ACHN (cell line): Measurements from ENCODE around the gene SLC9A8.

Experiments used
- DNase-seq: peaks from one replicate; pipeline ENCODE4 v3.0.0-alpha.2; 2015
- in situ Hi-C: cut with HindIII; loops from 2 replicates; pipeline ENCODE4 v1.10.0; 2017; ENCODE audit warnings: low sequenced_read_pairs, low pct_ligation_motif_present, low pct_unique_long_range_greater_than_20kb

Gene SLC9A8

DNA sequence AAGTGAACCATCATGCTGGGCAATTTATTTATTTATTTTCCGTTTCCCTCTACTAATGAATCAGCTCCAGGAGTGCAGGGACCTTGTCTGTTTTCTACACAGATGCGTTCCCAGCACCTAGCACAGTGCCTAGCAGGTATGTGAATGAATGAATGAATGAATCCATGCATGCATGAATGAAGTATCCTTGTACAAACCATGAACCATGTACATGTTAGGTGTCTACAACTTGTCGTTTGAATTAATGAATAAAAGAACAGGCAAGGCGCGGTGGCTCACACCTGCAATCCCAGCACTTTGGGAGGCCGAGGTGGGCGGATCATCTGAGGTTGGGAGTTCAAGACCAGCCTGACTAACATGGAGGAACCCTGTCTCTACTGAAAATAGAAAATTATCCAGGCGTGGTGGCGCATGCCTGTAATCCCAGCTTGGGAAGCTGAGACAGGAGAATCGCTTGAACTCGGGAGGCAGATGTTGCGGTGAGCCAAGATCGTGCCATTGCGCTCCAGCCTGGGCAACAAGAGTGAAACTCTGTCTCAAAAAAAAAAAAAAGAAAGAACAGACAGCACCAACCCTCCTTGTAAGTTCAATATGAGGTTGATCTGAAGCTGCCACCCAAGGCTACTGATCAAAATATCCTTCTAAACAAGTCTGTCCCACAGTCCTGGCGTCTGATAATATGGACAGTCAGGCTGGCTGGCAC lies 27.3 kb upstream of the SLC9A8 start:
- in situ Hi-C loops = no loop called here
- DNase-seq = no peak

GRCh38 chr20:49785852-49786175 lies 26.8 kb upstream of the SLC9A8 start:
- in situ Hi-C loops = no loop called here
- no peak for DNase-seq

GRCh38 chr20:49786196-49786595 lies 26.4 kb upstream of the SLC9A8 start:
- no peak for DNase-seq
- in situ Hi-C loops = no loop called here

DNA sequence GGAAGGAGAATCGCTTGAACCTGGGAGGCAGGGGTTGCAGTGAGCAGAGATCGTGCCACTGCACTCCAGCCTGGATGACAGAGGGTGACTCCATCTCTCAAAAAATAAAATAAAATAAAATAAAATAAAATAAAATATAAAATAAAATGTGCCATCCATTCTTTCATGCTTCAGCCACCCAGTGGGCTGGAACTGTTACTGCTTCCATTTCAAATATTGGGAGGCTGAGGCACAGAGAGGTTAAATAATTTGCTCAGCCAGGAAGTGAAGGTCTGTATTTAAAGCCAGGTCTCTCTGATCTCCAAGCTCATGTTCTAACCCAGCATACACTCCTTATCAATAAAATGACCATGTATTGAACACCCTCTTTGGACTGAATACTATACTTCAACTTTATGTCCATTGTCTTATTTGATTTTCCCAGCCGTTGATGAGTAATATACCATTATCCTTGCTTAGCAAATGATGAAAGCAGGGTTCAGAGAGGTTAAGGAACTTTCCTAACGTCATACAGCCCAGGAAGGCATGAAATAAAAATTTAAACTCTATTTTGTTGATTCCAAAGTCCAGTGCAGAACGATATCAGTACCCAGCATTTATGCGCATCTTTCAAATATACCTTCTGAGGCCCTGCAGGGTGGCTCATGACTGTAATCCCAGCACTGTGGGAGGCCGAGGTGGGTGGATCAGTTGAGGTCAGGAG lies 25.8 kb upstream of the SLC9A8 start:
- peak; percentile 26 for DNase-seq
- in situ Hi-C loops = no loop called here

DNA sequence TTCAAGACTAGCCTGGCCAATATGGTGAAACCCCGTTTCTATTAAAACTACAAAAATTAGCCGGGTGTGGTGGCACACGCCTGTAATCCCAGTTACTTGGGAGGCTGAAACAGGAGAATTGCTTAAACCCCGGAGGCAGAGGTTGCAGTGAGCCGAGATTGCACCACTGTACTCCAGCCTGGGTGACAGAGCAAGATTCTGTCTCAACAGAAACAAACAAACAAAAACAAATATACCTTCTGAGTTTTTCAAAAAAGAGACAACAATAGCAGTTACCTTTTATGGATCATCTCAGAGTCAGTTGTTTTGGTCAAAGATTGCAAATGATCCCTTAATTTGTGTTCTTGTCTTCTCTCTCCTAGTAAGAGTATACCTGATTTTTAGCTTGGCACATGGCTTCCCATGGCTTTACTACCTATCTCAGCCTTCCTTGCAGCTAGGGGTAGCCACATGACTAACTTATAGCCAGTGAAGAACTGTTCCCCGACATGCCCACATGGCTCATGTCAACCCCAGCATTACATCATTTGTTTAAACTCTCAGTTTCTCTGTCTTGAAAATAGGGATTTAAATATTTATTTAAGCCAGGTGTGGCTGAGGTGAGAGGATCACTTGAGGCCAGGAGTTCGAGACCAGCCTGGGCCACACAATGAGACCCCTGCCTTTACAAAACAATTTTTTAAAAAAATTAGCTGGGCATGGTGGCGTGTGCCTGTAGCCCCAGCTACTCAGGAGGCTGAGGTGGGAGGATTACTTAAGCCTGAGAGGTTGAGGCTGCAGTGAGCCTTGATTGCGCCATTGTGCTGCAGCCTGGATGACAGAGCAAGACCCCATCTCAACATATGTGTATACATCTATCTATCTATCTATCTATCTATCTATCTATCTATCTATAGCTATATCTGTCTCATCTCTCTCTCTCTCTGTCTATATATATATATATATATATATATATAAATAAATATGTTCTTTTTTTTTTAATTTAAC lies 25.0 kb upstream of the SLC9A8 start:
- in situ Hi-C loops = no loop called here
- DNase-seq = no peak

DNA sequence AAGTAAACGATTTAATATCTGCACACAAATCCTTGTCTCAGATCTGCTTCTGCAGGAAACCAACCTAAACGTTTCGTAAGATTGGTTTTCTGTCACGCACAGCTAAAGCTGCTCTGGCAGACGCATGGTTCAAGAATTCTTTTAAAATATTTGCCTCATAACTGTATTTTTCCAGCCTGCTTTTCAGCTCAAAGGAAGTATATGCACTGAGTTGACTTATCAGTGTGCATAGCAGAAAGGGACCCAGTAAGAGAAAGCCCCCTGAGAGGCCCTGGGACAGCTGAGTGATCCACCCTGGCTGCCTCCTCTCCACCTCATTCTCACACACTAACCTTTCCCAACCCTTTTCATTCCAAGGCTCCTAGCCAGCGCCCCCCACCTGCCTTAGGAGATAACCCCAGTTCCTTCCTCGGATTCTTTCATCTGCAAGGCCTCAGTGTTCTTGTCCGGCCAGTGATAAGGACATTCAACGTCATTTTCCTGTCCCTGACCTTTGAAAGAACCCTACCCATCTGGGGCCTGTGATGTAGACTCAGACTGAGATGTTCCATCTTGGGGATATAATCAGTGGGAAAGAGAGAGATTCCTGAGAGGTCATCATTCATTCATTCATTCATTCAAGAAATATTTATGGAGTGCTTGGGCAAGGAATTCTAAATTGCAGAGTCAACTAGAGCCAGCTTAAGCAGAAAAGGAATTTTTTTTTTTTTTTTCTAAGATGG lies 22.4 kb upstream of the SLC9A8 start:
- in situ Hi-C loops = no loop called here

GRCh38 chr20:49791165-49791564 lies 21.5 kb upstream of the SLC9A8 start:
- in situ Hi-C loops = no loop called here

More for the DNA sequence above, 22.4 kb upstream of the SLC9A8 start:
- DNase-seq = no peak

GRCh38 chr20:49792006-49792405 lies 20.6 kb upstream of the SLC9A8 start:
- DNase-seq = no peak
- in situ Hi-C loops = no loop called here

More at GRCh38 chr20:49791165-49791564, 21.5 kb upstream of the SLC9A8 start:
- DNase-seq = no peak

DNA sequence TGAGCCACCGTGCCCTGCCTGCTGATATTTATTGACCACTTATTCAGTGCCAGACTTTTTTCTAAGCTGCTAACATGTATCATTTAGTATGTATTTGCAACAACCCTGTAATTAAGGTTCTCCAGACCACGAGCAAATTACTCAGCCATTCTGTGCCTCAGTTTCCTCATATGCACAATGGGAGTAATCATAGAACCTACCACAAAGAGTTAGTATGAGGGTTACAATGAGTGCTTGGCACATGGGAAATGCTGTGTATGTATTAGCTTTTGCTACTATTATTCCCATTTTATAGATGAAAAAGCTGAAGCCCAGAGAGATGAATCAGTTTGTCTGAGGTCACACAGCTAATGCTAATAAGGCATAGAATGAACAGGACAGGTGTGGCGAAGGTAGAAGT lies 20.0 kb upstream of the SLC9A8 start:
- in situ Hi-C loops = no loop called here
- DNase-seq = no peak

DNA sequence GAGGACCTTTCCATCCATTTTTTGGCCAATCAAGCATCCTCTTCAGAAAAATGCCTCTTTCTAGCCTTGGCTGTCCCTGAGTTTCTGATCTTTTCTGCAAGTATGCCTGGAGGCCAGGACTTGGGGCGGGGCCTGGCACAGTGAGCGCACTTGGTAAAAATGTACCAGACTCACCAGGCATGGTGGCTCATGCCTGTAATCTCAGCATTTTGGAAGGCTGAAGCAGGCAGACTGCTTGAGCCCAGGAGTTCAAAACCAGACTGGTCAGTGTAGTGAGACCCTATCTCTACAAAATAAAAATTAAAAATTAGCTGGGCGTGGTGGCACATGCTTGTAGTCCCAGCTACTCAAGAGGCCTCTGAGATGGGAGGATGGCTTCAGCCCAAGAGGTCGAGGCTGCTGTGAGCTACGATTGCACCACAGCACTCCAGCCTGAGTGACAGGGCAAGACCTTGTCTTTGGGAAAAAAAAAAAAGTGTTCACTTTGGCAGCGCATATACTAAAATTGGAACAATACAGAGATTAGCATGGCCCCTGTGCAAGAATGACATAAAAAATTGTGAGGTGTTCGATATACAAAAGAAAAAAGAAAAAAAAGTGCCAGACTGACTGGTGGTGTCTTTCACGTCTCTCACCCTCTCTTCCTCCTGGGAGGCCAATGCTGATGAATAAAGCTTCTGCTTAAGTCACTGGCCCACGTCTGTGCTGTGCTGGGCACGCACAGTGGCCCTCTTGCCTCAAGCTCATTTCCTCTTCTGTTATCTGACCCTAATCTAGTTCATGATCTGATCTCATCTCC lies 18.1 kb upstream of the SLC9A8 start:
- DNase-seq = no peak
- in situ Hi-C loops = no loop called here

GRCh38 chr20:49795135-49795424 lies 17.5 kb upstream of the SLC9A8 start:
- no peak for DNase-seq

DNA sequence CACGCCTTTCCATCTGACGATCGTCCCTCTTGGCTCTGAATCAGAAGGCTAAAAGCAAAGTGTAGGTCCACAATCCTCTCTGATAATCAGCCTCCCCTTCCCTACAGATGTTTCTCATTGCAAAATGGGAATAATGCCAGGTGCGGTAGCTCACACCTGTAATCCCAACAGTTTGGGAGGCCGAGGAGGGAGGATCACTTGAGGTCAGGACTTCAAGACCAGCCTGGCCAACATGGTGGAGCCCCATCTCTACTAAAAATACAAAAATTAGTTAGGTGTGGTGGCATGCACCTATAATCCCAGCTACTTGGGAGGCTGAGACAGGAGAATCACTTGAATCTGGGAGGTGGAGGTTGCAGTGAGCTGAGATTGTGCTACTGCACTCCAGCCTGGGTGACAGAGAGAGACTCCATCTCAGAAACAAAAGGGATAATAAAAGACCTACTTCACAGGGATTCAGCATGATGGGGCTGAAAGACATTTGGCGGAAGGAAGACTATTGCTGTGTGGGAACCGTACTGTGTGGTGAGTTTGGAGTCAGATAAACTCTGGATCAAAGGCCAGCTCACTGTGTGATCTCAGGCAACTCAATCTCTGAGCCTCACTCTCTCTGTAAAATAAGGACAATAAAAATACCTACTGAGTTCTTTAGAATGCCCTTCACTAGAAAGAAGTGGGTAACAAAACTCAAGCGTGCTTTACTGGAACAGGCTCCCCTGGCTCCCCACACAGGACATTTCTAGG lies 15.9 kb upstream of the SLC9A8 start:
- in situ Hi-C loops = no loop called here
- DNase-seq = no peak

More at GRCh38 chr20:49795135-49795424, 17.5 kb upstream of the SLC9A8 start:
- in situ Hi-C loops = no loop called here

- DNase-seq = no peak
- in situ Hi-C loops = no loop called here
Measured at GRCh38 chr20:49797344-49797615, 15.3 kb upstream of the SLC9A8 start.

- DNase-seq = no peak
Measured at GRCh38 chr20:49798718-49799117, 13.9 kb upstream of the SLC9A8 start.

DNA sequence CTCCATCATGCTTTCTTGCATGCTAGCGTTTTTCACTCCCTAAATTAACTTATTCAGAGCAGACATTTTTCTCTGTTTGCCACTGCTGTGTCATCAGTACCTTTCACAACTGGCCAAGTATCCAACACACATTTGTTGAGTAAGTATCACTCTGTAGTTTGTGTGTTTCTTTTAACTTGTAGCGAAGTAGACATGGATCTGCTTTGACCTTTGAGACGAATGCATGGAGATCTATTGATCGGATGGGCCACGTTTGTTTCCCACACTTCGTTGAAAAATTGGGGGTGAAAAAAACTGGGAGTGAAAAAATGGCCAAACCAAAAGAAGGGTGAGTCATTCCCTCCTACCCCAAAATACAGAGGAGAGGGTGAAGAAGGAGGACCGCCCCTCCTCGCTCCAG lies 12.9 kb upstream of the SLC9A8 start:
- in situ Hi-C loops = no loop called here
- DNase-seq = no peak

More at GRCh38 chr20:49798718-49799117, 13.9 kb upstream of the SLC9A8 start:
- in situ Hi-C loops = no loop called here

- in situ Hi-C loops = no loop called here
- DNase-seq = no peak
Measured at GRCh38 chr20:49803418-49803817, 9.2 kb upstream of the SLC9A8 start.

- DNase-seq = no peak
- in situ Hi-C loops = no loop called here
Measured at GRCh38 chr20:49804364-49804763, 8.3 kb upstream of the SLC9A8 start.
